Inferior parietal cortex (tissue), 1 donor: ENCODE results near the gene DSN1.

Experiments
- DNase-seq: peaks from one replicate; pipeline ENCODE4 v3.0.0-alpha.2; 2016; ENCODE audit errors: extremely low spot score

DSN1 gene

DNA sequence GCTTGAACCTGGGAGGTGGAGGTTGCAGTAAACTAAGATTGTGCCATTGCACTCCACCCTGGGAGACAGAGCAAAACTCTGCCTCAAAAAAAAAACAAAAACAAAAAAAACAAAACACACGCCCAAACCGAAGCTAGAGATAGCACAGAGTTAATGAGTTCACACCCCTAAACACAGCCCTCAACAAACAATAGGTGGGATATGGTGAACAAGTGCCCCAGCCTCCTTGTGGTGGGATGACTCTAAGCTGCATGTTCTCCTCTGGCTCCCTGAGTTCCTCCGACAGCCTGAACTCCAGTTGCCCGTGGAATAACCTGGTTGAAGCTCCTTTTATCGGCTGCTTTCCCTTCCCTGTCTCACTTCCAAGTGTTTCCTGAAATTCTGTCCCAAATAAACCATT lies 22.1 kb upstream of the DSN1 start:
- no peak for DNase-seq

DNA sequence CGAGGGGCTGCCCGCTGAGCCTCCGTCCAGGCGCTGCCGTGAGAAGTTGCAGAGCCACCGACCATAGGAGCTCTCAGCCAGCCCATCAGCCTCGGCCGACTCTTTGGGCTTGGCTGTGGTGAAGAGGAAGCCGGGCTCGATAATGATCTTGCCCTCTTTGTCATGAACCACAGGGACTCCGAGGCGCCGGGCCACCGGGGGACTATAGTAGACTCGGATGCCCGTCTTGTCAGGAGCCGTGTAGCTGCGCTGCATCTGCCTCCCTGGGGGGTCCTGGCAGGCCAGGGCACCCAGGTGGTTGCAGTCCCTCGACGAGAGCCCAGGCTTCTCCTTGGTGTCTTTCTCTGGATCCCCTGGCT lies 20.5 kb upstream of the DSN1 start:
- no peak for DNase-seq

DNA sequence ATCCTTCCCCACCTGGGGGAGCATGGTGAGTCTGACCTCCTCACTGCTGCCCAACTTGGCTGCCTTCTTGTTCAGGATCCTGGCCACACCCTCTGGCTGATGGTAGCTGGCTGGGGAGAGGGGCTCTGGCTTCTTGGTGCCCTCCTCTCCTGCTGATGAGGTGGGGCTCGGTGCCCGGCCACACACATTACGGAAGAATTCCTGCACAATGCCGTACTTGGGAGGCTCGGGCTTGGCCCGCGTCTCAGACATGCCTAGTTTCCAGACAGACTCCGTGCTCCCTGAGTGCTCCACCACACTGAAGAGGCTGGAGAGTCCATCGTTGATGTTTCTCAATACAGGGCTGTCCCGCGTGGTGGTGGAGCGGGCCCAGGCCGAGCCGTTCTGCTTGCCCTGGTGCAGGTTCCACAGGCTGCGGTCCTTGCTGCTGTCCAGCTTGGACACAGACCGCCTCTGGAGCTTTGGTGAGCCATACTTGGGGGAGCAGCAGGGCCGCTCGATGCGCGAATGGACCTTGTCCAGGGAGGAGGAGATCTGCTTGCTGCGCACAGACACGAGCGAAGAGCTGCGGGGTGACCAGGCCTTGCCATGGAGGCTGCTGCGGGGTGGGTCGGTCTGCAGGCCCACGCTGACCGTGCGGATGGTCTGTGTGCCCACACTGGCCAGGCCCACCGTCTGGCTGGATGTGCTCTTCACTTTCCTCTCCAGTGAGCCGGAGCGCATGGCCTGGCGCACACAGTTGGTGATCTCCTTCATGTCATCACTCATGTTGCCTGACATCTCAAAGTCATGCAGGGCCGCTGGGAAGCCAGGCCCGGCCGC lies 19.9 kb upstream of the DSN1 start:
- DNase-seq = no peak

DNA sequence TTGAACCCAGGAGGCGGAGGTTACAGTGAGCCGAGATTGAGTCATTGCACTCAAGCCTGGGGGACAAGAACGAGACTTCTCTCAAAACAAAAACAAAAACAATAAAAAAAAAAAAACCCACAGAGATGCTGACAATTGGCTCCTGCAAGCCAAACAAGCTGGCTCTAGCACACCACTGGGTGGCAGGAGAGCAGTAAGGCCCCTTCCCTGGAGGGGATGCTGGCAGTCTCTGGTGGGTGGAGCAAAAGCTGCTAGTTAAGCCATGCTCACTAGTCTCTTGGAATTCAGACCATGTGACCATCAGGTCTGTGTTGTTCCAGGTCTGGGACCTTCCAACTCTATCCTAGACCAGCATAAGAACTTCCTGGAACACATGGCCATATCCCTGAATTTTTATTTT lies 18.9 kb upstream of the DSN1 start:
- no peak for DNase-seq

DNA sequence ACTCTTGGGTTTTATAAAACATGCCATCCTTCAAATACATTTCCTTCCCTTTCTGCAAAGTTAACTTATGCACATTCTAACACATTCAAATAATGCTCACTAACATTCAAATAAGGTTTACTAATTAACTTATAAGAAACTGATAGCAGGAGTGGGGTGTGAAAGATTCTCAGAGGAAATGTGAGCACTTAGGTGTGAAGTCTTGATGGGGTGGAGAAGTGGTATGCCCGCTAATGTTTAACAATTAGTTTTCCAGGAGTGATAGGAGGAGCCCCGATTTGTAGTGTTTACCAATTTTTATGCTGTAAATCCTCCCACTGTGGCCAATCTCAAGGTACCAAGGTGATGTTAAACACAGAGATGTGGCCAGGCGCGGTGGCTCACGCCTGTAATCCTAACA lies 18.3 kb upstream of the DSN1 start:
- no peak for DNase-seq

DNA sequence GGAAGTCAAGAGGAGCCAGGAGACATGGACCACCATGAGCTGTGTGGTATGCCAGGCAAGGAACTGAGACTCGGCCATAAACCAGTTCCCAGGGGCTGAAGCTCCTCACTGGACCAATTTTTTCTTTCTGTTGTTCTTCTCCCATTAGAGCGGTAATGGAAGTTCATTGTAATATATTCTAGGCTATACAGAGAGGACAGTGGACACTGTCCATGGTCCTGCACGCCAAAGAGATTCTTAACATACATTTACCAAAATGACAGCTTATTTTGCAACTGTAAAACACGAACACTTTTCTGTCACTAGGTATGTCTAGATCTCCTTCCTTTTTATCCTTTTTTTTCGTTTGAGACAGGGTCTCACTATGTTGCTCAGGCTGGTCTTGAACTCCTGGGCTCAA lies 13.1 kb upstream of the DSN1 start:
- DNase-seq = no peak

DNA sequence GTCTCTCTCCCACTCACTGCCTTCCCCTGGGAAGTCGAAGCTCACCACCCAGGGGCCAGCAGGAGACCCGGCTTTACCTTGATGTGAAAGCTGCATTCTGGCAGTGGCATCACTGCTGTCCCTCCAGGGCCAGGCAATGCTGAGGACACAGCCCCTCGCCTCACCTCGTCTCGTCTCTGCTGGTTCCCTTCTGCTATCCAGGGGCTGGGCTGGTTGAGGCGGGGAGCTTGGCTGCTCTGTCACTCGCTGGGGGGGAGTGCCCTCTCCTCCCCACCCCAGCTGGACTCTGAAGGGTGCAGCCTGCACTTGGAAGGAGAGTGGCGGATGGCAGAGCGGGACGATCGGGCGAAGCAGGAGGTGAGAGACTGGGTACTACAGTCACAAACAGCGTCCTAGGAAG lies 12.7 kb upstream of the DSN1 start:
- no peak for DNase-seq

DNA sequence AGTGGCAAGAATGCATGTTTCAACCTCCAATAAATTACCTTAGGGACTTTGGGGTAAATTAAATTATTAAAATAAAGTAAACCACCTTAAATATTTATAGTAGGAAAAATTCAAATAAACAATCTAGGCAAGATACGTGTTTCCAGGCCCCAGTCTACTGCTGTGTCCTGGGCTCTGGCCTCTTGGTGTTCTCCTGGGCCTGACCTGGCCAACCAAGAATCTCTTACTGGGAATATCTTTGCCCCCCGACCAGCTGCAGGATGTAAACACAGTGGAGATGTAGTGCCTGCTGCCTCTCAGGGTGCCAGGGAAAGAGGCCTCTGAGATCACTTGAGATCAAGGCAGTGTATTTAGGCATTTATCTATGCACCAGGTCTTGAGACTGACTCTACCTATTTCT lies 11.7 kb upstream of the DSN1 start:
- no peak for DNase-seq

DNA sequence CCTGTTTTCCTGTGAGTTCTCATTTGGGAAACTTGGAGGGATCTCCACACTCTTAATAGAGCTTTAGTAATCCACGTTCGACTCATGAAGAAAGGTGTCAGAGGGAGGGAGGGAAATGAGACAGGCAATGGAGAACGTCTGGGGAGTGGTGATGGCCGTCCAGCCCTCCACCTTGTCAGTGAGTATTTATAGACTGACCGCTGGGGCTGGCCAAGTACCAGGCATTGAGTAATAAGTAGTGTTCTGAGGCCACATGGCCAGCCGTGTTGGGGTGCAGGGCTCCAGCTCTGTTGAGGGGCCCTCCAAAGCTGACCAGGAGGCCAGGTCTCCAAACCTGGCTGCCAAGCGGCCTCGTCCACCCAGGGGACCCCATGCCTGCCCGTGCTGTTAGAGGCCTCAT lies 11.3 kb upstream of the DSN1 start:
- DNase-seq = no peak

DNA sequence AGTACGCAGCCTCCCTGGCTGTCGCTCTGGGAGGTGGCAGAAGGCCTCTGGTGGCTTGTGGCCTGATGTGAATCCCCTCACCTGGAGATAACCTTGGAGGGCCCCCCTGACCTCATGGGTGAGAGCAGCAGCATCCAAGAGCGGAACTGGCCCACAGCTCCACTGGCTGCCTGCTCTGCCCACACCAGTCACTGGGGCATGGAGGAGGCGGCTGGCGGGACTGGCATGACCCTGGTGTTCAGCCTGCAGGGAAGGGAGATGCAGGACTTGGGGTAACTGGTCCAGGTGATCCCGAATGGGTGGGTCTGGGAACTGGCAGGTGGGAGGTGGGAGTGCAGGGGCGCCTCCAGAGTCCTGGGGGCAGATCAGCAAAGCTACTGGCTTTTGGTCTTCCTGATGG lies 10.6 kb upstream of the DSN1 start:
- DNase-seq = no peak

DNA sequence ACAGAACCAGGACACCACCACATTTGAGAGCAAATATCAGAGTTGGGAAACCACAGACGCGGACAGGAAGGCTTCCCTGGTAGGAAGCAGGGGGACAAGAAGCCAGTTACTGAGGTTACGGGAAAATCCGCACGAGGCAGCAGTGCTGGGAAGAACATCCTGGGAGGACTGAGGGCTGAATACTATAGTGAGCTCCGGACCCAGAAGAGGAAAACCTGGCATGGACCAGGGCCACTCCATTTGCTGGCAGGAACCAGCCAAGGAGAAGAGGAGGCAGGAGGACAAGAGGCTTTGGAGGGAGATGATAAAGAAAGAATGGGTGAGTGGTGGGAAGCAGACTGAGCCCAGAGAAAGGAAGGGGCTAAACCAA lies 6.1 kb upstream of the DSN1 start:
- DNase-seq = no peak

DNA sequence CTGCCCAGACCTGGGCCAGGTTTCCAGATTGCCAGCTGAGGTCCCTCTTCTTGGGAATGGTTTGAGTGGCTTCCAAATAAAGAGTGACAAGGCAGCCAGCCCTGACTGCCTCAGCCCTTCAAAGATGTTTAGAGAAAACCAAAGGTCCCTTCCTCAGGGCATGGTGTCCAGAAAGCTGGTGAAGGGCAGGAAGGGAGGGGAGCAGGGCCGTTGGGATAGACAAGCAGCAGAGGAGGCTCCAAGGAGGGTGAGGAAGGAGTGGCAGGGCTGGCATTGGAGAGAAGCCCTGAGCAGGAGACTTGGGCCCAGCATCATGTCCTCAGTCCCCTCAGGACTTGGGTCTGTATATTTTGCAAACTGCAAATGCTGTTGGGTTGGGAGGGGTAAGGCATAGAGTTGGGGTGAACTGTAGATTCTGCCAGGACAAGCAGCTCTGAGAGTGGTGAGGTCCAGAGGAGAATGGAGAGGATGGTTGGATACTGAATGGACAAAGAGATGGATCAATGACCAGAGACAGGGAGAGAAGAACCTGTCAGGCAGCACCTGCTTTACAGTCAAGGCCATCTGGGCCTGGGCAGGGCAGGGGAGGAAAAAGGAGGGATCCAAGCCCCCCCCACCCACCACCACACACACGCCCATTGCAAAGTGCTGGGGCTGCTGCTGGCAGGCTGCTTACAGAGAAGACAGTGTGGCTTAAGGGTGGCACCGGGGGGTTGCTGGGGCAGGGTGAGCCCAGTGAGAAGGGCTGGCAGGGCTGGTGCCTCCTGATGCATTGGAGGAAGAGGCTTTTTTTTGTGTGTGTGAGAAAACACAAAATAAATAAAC lies 5.5 kb upstream of the DSN1 start:
- no peak for DNase-seq

DNA sequence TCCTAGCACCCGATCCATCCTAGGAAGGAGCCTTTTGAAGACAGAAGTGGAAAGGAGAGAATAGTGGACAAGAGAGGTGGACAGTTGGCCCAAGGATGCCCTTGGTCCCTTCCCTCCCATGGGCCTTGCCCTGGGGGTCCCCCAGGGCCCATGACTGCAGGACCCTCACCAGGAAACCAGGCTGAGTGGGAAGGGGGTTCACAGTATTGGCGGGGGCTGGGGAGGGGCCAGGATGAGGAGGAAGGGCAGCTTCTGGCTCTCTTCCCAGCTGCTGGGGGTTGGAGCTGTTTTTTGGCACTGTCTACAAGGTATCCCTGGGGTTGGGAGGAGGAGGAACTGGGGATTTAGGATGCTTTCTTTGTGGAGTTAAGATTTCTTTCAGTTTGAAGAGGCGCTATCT lies 4.0 kb upstream of the DSN1 start:
- no peak for DNase-seq

DNA sequence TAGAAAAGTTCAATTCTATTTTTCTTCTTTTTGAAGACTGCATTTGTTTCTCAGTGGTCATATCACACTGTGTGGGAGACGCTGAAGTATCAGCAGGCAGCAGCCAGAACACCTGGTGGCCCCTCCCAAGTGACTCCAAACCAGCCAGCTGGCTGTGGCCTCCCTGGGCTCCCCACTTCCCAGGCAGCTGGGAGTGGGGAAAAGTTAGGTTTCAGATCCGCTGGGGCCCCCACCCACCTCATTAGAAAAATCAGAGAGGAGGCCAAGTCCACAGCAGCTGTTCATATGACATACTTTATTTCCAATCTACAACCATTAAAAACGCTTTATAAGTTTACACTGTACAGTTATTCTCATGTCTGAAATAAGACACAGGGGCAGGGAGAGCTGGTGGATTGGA lies 3.6 kb upstream of the DSN1 start:
- DNase-seq = no peak

DNA sequence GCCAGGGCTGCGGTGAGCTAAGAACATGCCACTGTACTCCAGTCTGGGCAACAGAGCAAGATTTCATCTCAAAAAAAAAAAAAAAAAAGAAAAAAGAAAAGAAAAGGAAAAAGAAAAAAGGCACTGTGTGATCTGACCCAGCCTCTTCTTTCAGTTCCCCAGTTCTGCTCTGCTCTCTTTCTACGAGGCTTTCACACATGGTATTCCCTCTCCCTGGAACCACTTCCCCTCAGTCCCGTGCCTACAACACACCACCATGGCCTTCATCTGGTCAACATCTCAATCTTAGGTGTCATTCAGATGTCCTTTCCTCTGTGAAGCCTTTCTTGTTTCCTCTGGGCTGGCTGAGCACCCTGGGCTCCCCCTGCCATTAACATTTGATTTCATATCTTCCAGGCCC lies 2.3 kb upstream of the DSN1 start:
- DNase-seq = no peak

DNA sequence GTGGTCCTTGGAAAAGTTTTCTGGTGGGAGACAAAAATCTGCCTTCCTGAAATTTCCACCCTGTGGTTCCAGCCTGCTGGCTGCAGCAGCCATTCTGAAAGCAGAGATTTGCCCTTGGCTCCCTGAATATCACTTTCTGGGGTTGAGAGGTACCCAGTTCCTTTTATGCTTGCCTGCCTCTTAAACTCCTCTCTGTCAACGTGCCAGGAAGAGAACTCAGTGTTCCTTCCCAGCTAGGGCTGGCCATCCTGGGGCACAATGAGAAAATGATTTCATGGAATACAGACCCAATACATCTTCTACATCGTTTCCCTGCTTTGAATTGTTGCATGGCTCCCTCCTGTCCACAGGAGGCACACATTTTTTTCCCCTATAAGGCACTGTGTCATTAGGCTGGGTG lies 1.6 kb upstream of the DSN1 start:
- no peak for DNase-seq

DNA sequence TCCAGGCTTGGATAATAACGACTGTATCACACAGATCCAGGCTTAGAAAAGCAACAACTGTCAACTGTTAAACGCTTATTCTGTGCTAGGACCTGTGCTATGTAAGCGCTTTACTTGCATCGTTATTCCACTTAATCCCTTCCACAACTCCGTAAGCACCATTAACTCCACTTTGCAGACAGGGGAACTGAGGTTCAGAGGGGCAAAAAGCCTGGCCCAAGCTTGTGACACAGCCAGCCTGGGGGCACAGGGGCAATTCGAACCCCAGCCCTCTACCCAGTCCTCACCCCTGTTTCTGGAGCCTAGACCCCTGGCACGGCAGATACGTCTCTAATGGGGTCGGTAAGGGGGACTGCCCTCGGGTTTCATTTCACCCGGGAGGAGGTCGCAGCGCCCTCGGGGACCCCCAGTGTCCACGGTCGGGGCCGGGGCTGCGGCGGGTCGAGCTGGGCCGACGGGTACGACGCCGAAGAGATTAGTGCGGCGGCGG lies 411 bp downstream of the DSN1 start:
- DNase-seq = no peak

DNA sequence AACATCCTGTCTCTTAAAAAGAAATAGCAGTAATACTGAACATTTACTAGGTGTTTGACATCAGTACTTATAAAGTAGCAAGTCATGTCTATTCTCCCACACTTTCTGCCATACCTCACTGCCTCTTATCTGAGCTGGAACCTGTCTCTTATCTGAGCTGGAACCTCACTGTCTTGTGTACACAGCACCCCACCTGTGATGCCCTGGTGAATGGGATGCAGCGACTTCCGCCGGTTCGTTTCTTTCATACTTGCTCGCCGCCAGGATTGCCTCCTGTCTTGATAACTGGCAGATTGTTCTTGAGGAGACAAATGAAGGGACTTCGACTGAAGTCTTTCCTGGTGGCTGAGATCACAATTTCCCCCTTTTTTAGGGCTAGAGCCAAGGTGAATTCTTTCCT lies 2.9 kb downstream of the DSN1 start:
- DNase-seq = no peak

DNA sequence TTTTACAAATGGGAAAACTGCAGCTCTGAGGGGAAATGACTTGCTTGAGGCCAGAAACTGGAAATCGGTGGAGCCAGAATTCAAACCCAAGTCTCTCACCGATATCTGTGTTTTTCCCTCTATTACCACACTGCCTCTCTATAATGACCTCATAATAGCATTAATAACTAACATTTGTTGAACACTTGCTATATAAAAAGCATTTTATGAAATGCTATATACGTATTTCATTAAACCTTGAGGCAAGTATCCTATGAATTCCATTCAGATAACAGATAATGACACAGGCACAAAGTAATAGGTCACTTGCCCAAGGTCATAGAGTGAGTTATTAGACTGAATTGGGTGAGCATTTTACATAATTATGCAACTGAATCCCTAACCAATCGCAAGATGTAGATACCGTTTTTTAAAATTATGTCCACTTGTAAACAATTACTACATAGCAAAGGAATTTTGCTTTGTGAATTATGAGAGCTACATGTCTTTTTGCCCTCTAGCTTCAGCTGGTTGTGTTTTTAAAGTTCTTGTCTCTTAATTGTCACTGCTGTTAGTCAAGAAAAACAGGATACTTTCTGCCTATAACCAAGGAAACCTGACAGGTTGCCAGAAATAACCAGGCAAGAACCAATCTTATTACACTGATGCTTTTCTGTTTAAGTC lies 4.7 kb downstream of the DSN1 start:
- DNase-seq = no peak

DNA sequence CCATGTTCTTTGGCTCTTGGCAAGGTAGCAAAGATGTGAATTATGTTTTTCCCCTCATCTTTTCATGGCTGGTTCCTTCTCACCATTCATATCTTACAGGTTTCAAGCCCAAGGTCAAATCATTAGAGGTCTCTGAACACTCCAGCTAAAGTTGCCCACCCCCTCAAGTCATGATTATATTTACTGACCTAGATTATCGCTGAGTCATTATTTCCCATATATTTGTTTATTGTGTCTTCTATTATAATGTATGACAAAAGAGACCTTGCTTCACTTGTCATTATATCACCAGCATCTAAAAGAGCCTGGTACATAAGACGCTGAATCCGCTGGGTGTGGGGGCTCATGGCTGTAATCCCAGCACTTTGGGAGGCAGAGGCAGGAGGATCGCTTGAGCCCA lies 12.4 kb downstream of the DSN1 start:
- DNase-seq = no peak

DNA sequence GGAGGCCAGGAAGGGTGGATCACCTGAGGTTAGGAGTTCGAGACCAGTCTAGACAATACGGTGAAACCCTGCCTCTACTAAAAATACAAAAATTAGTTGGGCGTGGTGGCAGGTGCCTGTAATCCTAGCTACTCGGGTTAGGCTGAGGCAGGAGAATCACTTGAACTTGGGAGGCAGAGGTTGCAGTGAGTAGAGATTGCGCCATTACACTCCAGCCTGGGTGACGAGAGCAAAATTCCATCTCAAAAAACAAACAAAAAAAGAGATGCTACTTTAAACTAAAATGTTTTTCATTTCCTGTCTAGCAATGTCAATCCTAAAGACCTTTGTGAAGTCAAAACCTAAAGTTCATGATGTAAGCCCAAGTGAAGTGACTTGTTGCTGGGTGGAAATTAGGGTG lies 12.9 kb downstream of the DSN1 start:
- DNase-seq = no peak

DNA sequence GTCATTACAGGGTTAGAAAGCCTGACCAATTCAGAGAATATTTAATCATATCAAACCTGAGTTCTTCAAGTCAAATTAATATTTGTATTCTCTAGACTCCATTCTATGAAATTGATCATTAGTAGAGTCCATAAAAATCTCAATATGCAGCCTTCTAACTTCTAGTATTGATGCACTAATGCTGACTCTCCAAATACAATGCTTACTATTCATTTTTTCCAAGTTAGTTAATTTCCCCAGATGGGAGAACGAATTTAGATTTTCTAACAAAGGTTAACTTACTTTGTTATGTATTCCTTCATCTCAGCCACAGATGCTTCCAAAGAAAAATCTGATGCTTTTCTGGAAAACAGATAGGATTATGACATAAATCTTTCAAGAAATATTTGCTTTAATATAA lies 15.3 kb downstream of the DSN1 start:
- DNase-seq = no peak

DNA sequence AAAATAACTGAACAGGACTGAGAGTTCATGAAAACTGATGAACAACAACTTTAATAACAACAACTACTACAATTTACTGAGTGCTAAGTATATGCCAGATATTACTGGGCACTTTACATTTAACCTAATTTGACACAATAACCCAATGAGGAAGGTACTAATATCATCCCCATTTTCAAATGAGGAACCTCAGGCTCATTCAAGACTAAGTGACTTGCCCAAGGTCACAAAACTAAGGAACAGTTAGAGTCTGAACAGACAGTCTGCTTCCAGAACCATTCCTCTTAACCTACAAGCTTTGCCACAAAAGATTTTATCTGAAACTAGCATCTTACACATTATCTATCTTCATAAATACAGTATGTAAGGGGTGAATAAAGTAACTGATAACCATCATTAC lies 17.1 kb downstream of the DSN1 start:
- no peak for DNase-seq
